ENCODE measurements around the gene ODF4.
"Not testable (repeated sequence)": the region's sequence is repeated elsewhere in the genome, so short reads cannot be mapped to it uniquely, and the experiment has no call there.

Gene ODF4

GRCh38 chr17:8369944-8370343 is 30.3 kb downstream of the ODF4 start:
- DNase-seq, result no peak

DNA sequence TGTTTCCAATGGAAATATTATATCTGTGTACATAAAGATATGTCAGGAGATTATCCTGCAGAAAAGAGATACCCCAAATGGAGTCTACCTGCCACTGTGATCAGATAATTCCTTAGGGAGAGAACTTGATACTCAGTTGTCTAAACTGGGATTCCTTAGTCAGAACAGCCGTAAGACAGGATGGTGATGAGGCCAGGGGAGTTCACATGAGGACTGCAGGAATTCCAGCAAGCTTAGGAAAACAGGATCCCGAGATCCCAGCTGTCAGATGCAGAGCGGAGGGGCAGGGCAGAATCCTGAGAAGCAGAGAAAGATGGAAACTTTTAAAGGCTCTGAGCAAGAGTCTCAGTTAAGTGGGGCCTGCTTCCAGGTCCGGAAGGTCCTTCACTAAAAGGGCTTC is 32.1 kb downstream of the ODF4 start:
- DNase-seq, result no peak

DNA sequence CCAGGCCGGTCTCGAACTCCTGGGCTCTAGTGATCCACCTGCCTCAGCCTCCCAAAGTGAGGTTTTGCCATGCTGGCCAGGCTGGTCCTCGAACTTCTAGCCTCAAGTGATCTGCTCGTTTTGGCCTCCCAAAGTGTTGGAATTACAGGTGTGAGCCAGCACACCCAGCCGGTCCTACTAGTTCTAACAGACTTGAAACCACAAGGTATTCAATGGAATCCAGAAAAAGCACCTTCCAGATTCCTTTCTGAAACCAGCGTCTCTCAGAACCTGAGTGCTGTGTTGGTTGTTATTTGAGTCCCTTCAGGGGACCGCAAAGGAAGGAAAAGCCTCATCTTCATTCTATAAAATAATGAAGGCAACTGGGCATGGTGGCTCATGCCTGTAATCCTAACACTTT is 32.8 kb downstream of the ODF4 start:
- DNase-seq, result no peak

GRCh38 chr17:8373856-8374255 is 34.2 kb downstream of the ODF4 start:
- not testable (repeated sequence) for DNase-seq

DNA sequence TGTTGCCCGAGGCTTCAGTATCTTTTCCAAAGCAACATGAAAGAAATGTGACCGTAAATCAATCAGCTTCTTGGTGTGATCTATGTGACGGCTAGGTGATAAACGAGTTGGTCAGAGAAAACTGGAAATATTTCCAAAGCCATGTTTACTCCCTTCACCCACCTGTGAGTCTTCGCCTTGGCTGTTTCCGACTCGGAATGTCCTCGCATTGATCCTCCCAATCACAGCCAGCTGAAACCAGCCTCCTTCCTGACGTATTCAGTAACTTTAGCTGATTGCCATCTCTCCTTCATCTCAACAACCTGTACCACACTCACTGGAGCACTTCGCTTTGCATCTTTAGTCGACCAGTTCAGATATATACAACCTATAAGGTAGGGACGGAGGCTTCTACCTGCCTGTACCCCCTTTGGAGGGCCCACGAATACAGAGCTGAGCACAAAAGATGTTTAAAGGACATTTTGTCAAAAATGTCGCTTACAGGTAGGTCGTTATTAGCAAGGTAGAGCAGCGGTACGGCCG is 36.2 kb downstream of the ODF4 start:
- no peak for DNase-seq

DNA sequence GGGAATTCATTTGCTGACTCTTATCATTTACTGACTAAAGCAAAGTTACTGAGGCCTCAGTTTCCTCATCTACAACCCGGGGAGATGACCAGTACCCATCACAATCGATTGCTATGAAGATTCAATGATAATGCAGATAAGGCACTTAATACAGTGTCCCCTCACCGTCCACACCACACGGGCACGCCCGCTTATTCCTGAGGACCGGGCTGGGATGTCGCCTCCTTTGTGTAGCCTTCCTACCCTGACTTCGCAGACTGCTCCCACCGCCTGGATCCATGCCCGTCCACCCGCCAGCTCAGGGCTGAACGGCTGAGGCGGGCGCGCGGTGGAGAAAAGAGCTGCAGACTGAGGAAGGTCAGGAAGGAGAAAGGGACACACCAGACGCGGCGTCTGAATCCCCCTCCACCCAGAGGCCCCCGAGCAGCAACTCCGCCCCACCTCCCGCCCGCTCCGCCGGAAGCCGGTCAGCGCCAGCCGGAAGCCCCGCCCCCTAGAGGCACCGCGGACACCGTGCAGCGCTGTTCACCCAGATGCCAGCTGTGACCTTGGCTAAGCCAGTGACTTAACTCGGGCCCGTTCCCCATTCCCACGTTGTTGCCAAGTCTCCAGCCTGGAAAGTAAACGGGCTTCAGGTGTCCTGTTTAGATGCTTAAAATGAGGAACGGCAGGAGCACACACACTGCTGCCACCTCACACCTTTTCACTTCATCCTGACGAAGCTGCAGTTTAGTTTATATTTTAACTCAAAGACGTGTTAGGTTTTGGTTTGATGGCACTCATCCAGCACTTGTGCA is 36.8 kb downstream of the ODF4 start, which contains the start of gene KRABD2:
KRABD2 (minus strand) TSS at position 434 of the 797 bp plus-strand sequence.
- peak; percentile 91 for DNase-seq

DNA sequence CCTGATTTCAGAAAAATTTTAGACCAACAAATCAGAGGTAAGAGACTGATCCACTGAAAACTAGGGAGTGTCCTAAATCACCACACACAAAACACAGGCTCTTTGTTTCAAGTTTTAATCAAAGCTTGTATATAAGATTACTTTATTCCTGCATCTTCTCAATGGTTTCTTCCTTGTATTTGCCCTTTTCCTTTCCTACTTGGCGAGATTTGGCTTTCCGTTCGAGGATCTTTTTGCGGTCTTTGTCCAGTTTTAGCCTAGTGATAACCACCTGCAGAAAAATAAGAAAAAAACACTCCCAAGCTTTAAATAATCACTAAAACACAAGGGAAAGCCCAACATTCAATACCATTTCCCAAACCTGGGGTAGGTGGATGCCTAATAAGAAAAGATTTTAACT is 37.8 kb downstream of the ODF4 start:
- no peak for DNase-seq

DNA sequence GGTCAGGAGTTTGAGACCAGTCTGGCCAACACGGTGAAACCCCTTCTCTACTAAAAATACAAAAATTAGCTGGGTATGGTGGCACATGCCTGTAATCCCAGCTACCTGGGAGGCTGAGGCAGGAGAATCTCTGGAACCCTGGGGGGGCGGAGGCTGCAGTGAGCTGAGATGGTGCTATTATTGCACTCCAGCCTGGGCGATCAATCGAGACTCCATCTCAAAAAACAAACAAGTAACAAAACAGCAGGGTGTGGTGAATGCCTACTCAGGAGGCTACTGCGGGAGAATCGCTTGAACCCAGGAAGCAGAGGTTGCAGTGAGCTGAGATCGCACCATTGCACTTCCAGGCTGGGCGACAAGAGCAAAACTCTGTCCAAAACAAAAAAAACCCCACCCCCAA is 38.5 kb downstream of the ODF4 start:
- DNase-seq, result not testable (repeated sequence)

DNA sequence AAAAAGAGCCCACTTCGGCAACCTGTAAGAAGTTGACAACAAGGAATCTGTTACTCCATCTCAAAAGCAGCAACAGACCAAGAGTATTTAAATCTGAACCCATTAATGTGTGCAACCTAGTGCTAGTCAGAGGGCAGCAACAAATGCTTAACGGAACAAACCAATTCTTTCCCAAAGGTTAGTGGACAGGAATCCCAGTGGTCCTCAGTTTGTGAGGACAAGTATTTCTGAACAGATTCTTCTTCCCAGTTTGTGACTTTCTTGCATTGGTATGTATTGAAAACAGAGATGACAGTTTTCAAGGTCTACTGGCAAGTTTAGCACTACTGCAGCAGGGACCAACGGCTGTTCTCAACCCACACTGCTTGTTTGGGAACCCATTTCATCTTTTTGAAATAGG is 40.4 kb downstream of the ODF4 start:
- DNase-seq, result no peak

GRCh38 chr17:8382052-8382879 is 42.6 kb downstream of the ODF4 start:
- no peak for DNase-seq

GRCh38 chr17:8382880-8383142 is 43.2 kb downstream of the ODF4 start:
- DNase-seq, result no peak

- DNase-seq, result peak; percentile 98
Observed at GRCh38 chr17:8383143-8383822, 43.6 kb downstream of the ODF4 start, which contains the start of gene RPL26. RPL26 (minus strand) TSS chr17:8383193; CDS start chr17:8382310, 883 bp downstream.

DNA sequence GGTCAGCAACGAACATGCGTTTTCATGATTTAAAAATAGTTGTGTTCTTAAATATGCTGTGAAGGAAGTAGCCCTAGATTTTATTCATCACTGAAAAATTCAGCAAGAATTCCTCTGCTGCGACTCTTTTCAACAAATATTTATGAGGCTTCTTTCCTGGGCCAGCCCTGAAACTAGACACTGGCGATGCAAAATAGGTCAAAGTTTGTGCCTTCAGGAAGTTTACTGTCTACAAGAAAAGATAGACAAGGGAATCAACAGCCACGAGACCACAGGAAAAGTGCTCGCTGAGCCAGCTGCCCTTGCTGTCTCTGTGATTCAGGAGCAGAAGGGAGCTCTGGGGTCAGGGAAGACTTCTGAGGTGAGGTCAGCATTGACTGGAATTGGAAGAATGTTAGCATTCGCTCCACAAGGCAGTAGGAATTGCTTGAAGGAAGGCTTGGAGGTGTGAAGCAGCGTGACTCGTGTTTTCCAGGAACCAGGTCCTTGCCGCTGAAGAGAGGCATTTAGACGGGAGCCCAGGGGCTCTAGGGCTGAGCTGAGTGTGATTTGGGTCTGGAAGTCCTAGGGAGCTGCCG is 45.2 kb downstream of the ODF4 start:
- DNase-seq, result no peak

DNA sequence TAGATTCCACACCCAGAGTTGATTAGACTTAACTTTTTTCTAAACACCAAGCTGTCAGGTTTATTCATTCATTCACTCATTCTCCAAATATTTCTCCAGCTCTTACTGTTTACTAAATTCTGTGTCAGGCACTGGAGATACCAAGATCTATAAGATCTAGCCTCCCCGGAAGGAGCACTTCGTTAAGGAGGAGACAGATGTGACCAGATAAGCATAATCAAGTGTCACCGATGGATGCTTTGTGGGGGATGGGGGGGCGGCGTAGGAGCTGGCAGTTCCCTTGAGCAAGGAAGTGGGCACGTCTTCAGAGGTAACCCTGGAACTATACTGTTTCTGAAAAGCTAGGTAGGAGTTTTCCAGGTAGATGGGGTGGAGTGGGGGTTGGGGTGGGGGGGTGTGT is 47.2 kb downstream of the ODF4 start:
- no peak for DNase-seq

DNA sequence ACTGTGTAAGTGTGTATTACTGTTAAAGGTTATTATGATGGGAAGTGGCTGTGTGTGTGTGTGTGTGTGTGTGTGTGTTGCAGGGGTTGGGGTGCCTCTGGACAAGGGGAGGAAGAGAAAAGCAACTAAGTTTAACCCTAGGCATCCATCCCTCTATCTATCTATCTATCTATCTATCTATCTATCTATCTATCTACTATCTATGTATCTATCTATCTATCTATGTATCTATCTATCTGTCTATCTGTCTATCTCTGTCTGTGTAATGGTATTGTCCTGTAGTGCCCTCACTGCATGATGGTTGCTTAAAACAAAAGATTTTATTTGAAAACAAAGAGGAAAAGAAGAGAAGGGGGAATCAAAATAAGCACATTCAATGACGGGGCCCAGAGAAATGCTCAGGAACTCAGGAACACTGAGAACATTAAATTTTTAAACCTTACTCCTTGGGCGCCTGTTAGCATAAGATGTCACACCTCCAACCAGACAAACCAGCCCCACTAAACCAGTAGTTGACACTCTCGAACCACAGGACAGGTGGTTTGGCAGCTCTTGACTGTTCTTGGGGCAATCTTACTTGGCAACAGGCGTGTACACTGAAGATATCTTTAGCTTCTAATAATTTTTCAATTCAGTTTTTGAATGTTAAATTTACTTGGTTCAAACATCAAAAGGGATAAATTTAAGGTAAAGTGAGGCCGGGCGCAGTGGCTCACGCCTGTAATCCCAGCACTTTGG is 48.4 kb downstream of the ODF4 start:
- no peak for DNase-seq

DNA sequence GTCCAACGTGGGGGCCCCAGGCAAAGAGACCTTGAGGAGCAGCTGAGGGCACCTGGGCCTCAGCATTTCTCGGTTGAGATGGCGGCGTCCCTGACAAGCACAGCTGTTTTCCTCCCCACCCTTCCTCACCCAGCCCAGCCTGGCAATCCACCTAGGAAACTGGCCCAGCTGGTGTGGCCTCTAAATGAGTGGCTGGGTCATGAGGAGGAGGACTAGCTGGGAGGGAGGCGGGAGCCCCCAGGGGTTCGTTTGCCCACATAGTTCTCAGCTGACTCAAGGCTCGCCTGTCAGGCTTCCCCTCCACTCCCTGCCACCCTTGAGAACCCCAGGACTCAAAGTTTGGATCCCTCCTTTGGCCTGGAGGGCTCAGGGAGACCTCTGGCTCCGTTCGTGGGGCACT is 52.1 kb downstream of the ODF4 start:
- DNase-seq, result no peak

- no peak for DNase-seq
Observed at GRCh38 chr17:8392274-8392673, 52.6 kb downstream of the ODF4 start.

GRCh38 chr17:8392674-8393469 is 53.2 kb downstream of the ODF4 start:
- no peak for DNase-seq

GRCh38 chr17:8393470-8394231 is 54.0 kb downstream of the ODF4 start:
- no peak for DNase-seq

DNA sequence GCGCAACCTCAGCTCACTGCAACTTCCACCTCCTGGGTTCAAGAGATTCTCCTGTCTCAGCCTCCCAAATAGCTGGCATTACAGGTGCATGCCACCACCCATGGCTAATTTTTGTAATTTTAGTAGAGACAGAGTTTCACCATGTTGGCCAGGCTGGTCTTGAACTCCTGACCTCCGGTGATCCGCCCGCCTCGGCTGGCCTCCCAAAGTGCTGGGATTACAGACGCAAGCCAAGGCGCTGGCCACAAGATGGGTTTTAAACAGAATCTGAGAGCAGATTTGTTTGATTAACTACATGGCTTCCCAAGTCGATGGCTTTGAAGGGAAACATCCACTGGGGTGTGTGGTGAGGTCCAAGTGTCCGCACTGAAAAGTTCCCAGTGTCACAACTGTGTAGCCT is 54.9 kb downstream of the ODF4 start:
- not testable (repeated sequence) for DNase-seq
